Panc1 (cell line): ENCODE measurements around the gene GLRX. TPM values are rescaled to one million over a fixed set of nuclear protein-coding genes. Genes with fewer than 3 reads are reported as not detected.

ENCODE experiments used
- ATAC-seq: fragments of 200-7000 bp; cut with Tn5 transposase; 2 replicates; pipeline ENCODE4 v1.9.1; 2020; ENCODE audit warnings: mild to moderate bottlenecking, moderate library complexity
- BruUV-seq: library from RNA; stranded (reverse); fragments of 400-500 nt; replicated peaks from 2 replicates; lab custom pipeline; 2021; lab: Mats Ljungman, UMichigan
- CTCF ChIA-PET: fragments of 300-600 bp; sonication (Branson Sonifier 250); formaldehyde crosslinking; loops from one replicate; lab custom pipeline; 2022; ENCODE audit warnings: antibody characterized with exemption; lab: Charles Lee
- POLR2A ChIA-PET: fragments of 300-600 bp; sonication (Branson Sonifier 250); formaldehyde crosslinking; loops from one replicate; lab custom pipeline; 2022; ENCODE audit warnings: antibody characterized with exemption; lab: Charles Lee
- DNase-seq: peaks from one replicate; pipeline ENCODE4 v3.0.0-alpha.2; 2010; ENCODE audit warnings: low read depth, low spot score
- H3K27ac ChIP-seq: 2 replicates; pipeline ENCODE4 v1.5.1; 2011; ENCODE audit warnings: mild to moderate bottlenecking, low read length, inconsistent platforms
- H3K27me3 ChIP-seq: fragments of 200-500 bp; sonication (Bioruptor generic); 2 replicates; pipeline ENCODE4 v1.6.0; 2014; ENCODE audit warnings: low read length, inconsistent platforms; ENCODE audit not compliant: control insufficient read depth, insufficient read depth
- H3K36me3 ChIP-seq: fragments of 200-500 bp; sonication (Bioruptor generic); 2 replicates; pipeline ENCODE4 v1.5.1; 2014; ENCODE audit warnings: inconsistent platforms, mild to moderate bottlenecking, low read length, moderate library complexity; ENCODE audit not compliant: control insufficient read depth, insufficient read depth
- H3K4me1 ChIP-seq: 2 replicates; pipeline ENCODE4 v1.5.1; 2011; ENCODE audit warnings: inconsistent platforms, mild to moderate bottlenecking, low read length, moderate library complexity; ENCODE audit not compliant: control insufficient read depth, insufficient read depth
- H3K4me3 ChIP-seq, 2 experiments: 2 replicates each; pipeline ENCODE4 v1.5.1; 2011 to 2012; ENCODE audit warnings: low read depth in 2 of 2, low read length in 2 of 2, mild to moderate bottlenecking in 2 of 2, inconsistent platforms in 1 of 2, moderate library complexity in 1 of 2
- H3K9me3 ChIP-seq: fragments of 200-500 bp; sonication (Bioruptor generic); 2 replicates; pipeline ENCODE4 v1.5.1; 2014; ENCODE audit warnings: low read depth, mild to moderate bottlenecking, inconsistent platforms, low read length, moderate library complexity; ENCODE audit not compliant: control insufficient read depth, insufficient read depth
- POLR2AphosphoS5 ChIP-seq: IDR thresholded peaks from 2 replicates; pipeline ENCODE4 v1.6.1; 2012; ENCODE audit warnings: mild to moderate bottlenecking, low read depth, low read length, moderate library complexity
- SIN3A ChIP-seq: IDR thresholded peaks from 2 replicates; pipeline ENCODE4 v1.6.1; 2012; ENCODE audit warnings: low read depth, mild to moderate bottlenecking, low read length, moderate library complexity, borderline replicate concordance; ENCODE audit not compliant: insufficient read depth
- TCF7L2 ChIP-seq: IDR thresholded peaks from 2 replicates; pipeline ENCODE4 v1.6.1; 2011; ENCODE audit warnings: mild to moderate bottlenecking, low read depth, low read length, inconsistent platforms
- in situ Hi-C: cut with HindIII; loops from 2 replicates; pipeline ENCODE4 v1.10.0; 2016; ENCODE audit warnings: low sequenced_read_pairs, low pct_unique_long_range_greater_than_20kb
- intact Hi-C: fragments of 100-400 bp; cut with micrococcal nuclease; formaldehyde crosslinking; loops from one replicate; pipeline ENCODE4 v1.10.0; 2022; ENCODE audit not compliant: unreplicated experiment
- total RNA-seq: library from RNA; stranded (reverse); gene quantifications from one replicate; pipeline ENCODE4 v1.2.1, GENCODE V29; 2021; ENCODE audit not compliant: unreplicated experiment
- TF ChIP-seq, protein P1 (sequence below): fragments of 450-650 bp; IDR thresholded peaks from 2 replicates; pipeline ENCODE4 v1.5.1; 2017; ENCODE audit warnings: mild to moderate bottlenecking
- TF ChIP-seq, protein P2 (sequence below), 2 experiments: IDR thresholded peaks; 2 replicates each; pipeline ENCODE4 v1.6.1; 2011 to 2012; ENCODE audit warnings: low read depth in 2 of 2, control low read depth in 1 of 2, low read length in 1 of 2, mild to moderate bottlenecking in 1 of 2, moderate library complexity in 1 of 2; ENCODE audit not compliant: insufficient read depth in 1 of 2

Gene GLRX
- total RNA-seq, 1 experiment from 2014 or later = 5.8 TPM

DNA sequence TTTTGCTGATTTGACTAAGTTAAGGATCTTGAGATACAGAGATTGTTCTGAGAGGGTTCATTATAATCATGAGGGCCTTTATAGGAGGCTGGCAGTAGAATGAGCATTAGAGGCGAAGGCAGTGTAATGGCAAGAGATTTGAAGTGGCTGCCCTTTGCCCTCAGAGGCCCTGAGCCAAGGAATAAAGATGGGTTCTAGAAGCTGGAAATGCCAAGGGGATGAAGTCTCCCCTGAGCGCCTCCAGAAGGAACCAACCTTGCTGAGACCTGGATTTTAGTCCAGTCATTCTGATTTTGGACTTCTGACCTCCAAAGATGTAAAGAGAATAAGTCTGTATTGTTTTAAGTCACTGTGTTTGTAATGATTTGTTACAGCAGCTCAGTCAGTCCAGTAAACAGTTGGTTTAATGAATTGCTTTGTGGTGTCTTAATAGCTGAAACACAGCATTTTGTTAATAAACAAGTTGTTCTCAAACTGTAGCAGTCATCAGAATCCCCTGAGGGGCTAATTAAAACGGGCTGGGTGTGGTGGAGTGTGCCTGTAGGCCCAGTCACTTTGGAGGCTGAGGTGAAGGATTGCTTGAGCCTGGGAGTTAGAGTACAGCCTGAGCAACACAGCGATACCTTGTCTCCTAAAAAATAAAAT is 23.2 kb downstream of the GLRX start:
- POLR2A ChIA-PET = no interaction called here
- no TSS peak for BruUV-seq
- H3K27me3 ChIP-seq = no peaks in the 10 kb centered on the region
- CTCF ChIA-PET = no interaction called here
- DNase-seq (no peak), ATAC-seq (no peak)
- no peaks in the 10 kb centered on the region for H3K36me3 ChIP-seq
- TF ChIP-seq POLR2AphosphoS5 = no peak
- TF ChIP-seq, protein P1, sequence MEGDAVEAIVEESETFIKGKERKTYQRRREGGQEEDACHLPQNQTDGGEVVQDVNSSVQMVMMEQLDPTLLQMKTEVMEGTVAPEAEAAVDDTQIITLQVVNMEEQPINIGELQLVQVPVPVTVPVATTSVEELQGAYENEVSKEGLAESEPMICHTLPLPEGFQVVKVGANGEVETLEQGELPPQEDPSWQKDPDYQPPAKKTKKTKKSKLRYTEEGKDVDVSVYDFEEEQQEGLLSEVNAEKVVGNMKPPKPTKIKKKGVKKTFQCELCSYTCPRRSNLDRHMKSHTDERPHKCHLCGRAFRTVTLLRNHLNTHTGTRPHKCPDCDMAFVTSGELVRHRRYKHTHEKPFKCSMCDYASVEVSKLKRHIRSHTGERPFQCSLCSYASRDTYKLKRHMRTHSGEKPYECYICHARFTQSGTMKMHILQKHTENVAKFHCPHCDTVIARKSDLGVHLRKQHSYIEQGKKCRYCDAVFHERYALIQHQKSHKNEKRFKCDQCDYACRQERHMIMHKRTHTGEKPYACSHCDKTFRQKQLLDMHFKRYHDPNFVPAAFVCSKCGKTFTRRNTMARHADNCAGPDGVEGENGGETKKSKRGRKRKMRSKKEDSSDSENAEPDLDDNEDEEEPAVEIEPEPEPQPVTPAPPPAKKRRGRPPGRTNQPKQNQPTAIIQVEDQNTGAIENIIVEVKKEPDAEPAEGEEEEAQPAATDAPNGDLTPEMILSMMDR = no peak
- no peak for TF ChIP-seq SIN3A
- TF ChIP-seq, protein P2, sequence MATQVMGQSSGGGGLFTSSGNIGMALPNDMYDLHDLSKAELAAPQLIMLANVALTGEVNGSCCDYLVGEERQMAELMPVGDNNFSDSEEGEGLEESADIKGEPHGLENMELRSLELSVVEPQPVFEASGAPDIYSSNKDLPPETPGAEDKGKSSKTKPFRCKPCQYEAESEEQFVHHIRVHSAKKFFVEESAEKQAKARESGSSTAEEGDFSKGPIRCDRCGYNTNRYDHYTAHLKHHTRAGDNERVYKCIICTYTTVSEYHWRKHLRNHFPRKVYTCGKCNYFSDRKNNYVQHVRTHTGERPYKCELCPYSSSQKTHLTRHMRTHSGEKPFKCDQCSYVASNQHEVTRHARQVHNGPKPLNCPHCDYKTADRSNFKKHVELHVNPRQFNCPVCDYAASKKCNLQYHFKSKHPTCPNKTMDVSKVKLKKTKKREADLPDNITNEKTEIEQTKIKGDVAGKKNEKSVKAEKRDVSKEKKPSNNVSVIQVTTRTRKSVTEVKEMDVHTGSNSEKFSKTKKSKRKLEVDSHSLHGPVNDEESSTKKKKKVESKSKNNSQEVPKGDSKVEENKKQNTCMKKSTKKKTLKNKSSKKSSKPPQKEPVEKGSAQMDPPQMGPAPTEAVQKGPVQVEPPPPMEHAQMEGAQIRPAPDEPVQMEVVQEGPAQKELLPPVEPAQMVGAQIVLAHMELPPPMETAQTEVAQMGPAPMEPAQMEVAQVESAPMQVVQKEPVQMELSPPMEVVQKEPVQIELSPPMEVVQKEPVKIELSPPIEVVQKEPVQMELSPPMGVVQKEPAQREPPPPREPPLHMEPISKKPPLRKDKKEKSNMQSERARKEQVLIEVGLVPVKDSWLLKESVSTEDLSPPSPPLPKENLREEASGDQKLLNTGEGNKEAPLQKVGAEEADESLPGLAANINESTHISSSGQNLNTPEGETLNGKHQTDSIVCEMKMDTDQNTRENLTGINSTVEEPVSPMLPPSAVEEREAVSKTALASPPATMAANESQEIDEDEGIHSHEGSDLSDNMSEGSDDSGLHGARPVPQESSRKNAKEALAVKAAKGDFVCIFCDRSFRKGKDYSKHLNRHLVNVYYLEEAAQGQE (IDR thresholded peaks at IDR 0.05; ENCODE audit: insufficient read depth in 1 of 2, low read depth in 2 of 2, low read length in 1 of 2) = no peak
- TF ChIP-seq TCF7L2 = no peak
- H3K4me3 ChIP-seq = no peak overlapping the region
- intact Hi-C loops = no loop called here
- no peak overlapping the region for H3K27ac ChIP-seq
- in situ Hi-C loops = no loop called here
- no peaks in the 10 kb centered on the region for H3K4me1 ChIP-seq
- no peaks in the 10 kb centered on the region for H3K9me3 ChIP-seq

DNA sequence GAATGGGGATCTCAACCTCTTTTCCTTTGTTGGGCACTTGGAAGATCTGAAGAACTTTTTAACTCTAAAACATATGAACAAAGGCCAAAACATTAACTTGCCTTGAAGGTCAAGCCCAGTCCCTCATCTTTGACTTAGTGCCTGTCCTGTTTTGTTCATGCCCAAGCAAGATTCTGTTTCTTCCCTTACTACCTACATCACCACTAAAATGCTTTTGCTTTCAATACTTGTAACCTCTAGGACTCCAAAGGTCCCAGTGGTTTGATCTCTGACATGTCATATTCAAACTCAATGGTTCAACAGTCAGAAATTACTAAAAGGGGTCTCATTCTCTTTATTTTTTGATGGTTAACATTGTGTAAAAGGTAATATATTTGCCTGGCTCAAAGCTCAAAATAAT is 24.0 kb downstream of the GLRX start:
- POLR2A ChIA-PET = no interaction called here
- Histone ChIP-seq H3K4me3 (no peak overlapping the region), H3K9me3 (no peaks in the 10 kb centered on the region), H3K27me3 (no peaks in the 10 kb centered on the region), H3K36me3 (no peaks in the 10 kb centered on the region), H3K27ac (no peak overlapping the region), H3K4me1 (no peaks in the 10 kb centered on the region)
- intact Hi-C loops = no loop called here
- TF ChIP-seq, protein P1 = no peak
- no peak for TF ChIP-seq POLR2AphosphoS5
- TF ChIP-seq, protein P2 (IDR thresholded peaks at IDR 0.05; ENCODE audit: insufficient read depth in 1 of 2, low read depth in 2 of 2, low read length in 1 of 2) = no peak
- TF ChIP-seq TCF7L2 = no peak
- no peak for TF ChIP-seq SIN3A
- ATAC-seq (no peak), DNase-seq (no peak)
- CTCF ChIA-PET = no interaction called here
- in situ Hi-C loops = no loop called here
- BruUV-seq = no TSS peak
